Spleen (tissue), 7 donors: Measurements from ENCODE around the gene IL1RAPL1.

ENCODE experiments used
- CTCF ChIP-seq, 11 experiments: fragments of 200-600 bp in 7 of 11; fragments of 450-650 bp in 4 of 11; sonication (generic) in 4 of 11; IDR thresholded peaks in 8 of 11; conservative IDR thresholded peaks in 3 of 11; 1 replicate in 7 of 11; 2 replicates in 4 of 11; pipeline versions ENCODE4 v1.4.0 to v1.8.0; 2016 to 2021; ENCODE audit warnings: antibody characterized with exemption in 11 of 11, inconsistent platforms in 4 of 11, mild to moderate bottlenecking in 1 of 11
- POLR2A ChIP-seq, 3 donors: fragments of 450-650 bp; IDR thresholded peaks; one replicate each; pipeline ENCODE4 v1.5.1; 2017; ENCODE audit warnings: antibody characterized with exemption in 3 of 3, mild to moderate bottlenecking in 1 of 3
- POLR2AphosphoS5 ChIP-seq, 3 donors: sonication (generic); formaldehyde crosslinking; IDR thresholded peaks; one replicate each; pipeline ENCODE4 v1.5.1; 2017; ENCODE audit warnings: antibody characterized with exemption in 3 of 3
- donor health status: DM: no; HTN: no; CAD: no; lungs with moderate emphysema.
- donor health status: DM: no; HTN: no; CAD: no.
- donor health status: DM: no; HTN: no; CAD: no.

- no peak for TF ChIP-seq CTCF (IDR thresholded peaks at IDR 0.05 in 8 of 11, conservative IDR thresholded peaks at IDR 0.05 in 3 of 11)
- no peak for TF ChIP-seq POLR2AphosphoS5 (IDR thresholded peaks at IDR 0.05)
- no peak for TF ChIP-seq POLR2A (IDR thresholded peaks at IDR 0.05)
Measured at GRCh38 chrX:29792335-29792734, 1205.1 kb downstream of the IL1RAPL1 start.
